Urothelium cell line (cell line): ENCODE measurements around the gene FAM78B.

ENCODE experiments used
- DNase-seq: peaks from one replicate; pipeline ENCODE4 v3.0.0; 2011; ENCODE audit warnings: low spot score, mixed read lengths
- FAIRE-seq: peaks from 2 replicates; lab custom pipeline; 2011; peaks lifted over from hg19 to GRCh38; lab: Jason Lieb, UNC

The FAM78B gene

DNA sequence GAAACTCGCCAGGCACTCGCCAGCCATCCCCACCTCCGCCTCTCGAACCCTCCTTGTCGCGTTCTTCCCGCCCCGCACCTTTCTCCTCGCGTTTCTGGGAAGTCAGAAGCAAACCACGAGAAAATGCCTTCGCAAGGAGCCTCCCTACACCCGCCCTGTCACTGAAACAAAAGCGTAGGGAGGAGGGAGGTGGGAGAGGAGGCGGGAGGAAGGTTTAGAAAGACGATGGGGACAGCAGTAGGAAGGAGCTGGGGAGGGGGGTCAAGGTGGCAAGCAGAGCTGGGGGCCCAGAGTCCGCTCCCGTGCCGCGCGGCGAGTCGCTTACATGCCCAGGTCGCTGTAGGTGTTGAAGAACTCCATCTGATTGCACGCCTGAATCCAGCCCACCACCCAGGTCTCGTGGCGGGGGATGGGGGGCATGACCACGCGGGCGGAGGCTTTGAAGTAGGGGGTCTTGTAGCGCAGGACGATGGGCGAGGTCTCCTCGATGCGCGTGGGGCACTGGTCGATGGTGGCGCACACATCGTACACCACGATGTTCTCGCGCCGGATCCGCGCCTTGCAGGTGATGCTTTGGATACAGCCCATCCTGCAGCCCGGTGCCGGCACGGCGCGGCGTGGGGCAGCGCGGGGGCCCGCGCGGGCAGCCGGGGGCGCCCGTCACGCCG is 1.0 kb downstream of the FAM78B start:
- DNase-seq = peak; percentile 34
- peak; percentile 69 for FAIRE-seq

DNA sequence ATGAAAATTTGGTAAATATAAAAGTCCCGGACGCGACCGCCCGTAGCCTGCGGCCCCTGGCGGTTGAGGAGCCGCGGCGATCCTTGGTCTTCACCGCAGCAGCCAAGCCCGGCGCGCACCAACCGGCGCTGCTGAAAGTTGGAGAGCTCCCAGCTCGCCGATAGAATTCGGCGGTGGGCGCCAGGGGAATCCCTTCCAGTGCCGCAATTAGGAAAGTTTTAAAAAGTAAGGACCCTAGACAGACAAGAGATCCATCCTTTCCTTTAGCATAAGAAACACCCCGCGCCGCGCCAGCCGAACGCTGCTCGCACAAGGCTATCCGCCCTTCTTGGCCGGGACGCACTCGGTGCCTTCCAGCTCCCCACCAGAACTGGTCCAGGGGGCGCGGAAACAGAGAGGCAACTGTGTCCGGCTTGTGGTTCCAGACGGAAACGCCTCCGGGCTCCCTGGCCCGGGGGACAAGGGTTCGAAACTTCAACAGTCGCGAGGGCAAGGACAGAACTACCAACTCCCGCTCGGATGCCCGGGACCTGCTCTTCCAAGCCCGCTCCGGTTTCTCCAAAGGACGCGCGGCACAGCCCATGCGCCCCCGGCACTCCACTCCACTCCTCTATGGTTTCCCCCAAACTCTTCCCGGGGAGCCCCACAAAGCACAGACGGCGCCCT is 1.7 kb downstream of the FAM78B start:
- no peak for FAIRE-seq
- peak; percentile 26 for DNase-seq

DNA sequence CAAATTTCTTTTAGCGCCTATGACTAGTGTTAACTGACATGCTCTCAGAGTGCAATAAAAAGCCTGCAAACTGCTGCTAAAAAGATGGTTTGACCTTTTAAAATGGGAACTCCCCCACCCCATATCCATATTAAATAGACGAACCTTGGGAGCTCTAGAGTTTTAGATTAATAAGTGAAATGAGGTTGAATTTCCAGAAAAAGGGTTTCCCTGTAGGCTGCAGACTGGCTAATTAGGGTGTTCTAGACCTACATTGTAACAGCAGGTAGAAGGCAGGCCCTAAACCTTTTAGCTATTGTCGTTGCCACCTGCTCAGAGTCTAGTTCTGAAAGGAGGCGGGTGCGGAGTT is 2.2 kb downstream of the FAM78B start:
- no peak for DNase-seq
- no peak for FAIRE-seq

DNA sequence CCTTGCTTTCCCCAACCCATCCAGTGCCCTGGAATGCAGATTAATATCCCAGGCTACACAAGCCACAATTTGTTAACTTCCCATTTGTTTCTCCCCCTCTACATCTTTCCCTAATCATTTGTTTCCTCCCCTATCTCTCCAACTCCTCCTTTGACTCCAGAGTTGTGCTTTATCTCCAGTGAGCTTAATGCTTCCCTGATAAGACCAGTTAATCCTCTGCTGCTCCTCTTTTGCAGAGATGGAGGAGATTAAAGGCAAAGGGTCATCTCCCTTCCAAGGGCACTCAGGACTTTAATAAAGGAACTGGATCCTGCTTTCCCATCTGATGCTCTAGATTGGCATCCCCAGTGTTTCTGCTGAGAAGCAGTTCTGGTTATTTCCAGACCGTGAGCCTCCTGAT is 7.1 kb downstream of the FAM78B start:
- DNase-seq = no peak
- no peak for FAIRE-seq

DNA sequence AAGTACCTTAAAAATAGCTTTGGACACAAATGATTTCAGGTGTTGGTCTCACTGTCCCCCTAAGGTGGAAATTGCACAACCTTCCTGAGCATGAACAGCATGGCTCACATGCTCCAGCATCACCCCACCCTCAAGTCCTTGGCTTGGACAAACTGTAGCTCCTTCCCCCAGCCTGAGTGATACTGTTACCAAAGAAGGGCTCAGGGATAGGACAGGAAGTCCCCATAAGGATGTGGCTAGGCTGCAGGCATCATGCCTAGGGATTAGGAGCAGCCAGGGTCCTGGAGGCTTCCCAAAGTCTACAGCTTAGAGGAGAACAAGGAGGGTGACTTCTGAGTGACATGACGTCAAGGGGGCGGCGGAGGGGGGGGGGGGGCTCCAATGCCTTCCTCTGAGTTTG is 10.1 kb downstream of the FAM78B start:
- no peak for FAIRE-seq
- no peak for DNase-seq

DNA sequence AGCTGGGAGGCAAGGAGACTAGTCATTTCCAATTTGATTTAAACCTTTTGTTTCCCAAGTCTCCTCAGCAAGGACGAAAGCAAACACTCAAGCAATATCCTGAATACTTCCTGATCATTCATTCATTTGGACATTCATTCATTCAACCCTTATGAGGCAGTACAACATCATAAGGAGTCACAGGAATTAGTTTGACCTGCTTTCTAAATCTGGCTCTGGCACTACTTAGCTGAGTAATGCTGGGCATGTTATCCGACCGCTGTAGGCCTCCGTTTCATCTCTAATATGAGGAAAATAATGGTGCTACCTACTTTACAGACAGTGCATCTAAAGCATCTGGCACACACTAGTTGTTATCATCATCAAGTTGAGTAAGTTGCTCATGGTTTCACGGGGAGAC is 11.7 kb downstream of the FAM78B start:
- no peak for DNase-seq
- FAIRE-seq = no peak

DNA sequence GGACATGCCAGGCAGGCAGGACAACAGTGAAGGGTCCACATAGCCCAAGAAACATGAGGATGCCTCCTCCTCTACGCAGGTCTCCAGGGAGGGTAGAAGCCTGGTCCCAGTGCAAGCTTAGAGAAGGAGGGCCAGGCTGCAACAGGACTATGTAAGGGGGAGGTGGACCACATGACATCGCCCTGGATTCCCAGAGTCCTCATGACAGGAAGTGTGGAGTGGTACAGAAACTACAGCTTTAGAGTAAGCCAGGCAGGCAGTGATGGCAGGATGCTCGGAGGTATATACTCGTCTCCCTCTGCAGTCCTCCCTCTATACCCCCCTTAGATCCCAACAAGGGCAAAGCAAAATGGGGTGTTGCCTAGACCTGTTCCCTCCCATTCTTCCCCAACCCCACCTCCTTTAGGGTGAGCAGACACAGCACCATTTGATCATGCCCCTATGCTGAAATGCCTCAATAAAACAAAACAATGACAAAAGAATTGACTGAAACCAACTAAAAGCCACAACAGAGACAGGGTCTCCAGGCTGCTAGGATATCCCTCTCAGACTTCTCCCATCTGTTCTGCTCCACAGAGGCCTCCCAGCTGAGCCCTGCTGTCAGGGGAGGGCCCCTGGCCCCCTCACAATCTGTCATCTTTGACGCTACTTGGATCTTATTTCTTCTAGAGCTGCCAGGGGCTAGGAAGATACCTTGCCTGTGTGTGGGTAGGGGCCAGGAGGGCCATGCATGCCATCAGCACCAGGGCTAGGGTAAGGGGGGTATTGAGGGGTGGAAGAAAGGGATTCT is 13.1 kb downstream of the FAM78B start:
- no peak for FAIRE-seq
- no peak for DNase-seq

DNA sequence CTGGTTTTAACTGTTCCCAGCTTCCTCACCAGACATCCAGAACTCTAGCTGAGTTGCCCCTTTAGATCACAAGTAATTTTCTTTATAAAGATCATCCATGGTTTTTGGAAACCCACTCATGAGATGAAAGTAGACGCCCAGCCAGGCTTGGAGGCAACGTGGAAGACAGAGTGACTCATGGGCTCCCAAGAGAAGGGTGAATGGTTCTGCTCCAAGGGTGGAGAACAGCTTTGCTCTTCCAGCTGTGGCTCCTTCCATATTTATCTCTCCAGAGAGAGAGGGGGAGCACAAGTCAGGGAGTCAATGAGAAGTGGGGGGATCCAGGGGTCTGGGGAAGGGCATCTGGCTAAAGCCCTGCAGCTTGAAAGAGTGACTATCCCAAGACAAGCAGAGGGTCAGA is 13.8 kb downstream of the FAM78B start:
- FAIRE-seq (no peak), DNase-seq (no peak)

DNA sequence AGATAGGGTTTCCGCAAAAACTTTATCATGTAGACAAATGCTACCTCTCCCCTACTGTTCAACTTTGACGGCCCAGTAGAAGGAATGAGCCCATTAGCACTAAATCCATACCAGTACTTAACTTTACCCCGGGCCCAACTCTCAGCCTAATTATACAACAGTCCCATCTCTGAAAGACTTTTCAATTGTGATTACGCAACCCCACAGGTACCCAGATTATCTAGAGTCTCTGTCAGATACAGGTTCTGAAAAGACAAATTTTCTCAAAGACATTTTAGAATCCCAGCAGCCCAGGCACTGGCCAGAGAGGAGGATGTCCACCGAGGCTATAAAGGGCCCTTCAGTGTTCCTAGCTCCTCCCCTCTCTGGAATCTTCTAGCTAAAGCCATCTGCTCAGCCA is 15.0 kb downstream of the FAM78B start:
- DNase-seq (no peak), FAIRE-seq (no peak)

DNA sequence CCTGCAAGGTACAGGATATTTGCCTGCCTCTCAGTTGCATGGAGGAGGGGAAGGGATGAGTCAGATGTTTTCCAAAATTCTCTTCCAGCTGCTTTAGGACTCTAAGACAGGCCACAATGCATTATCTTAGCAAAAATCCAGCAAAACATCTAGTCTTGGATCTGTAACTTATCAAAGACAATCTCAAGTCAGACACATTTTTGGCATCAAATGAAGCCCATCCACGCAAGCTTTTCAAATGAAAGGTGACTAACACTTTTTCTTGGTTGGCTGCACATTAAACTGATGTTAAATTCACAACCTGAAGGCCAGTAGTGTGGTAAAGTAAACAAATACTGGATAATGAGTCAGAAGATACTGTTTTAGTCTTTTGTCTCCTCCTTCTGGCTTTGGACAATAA is 21.3 kb downstream of the FAM78B start:
- no peak for FAIRE-seq
- DNase-seq = peak; percentile 30

DNA sequence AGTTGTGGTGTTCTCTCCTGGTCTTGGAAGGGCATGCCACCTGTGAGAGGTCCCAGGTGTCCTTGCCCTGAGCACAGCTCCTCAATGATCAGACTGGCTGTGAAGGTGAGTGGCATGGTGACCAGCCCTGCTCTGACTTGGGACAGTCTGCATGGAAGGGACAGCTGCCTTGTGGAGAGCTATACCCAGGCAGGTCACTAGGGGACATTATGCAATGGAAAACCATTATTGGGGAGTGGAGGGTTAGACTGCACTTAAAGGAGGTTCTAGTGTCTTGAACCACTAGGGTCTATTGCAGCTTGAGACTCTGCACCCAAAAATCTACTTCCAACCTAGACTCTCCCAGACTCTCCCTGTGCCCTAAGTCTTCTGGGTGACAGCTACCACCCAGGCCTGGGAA is 24.8 kb downstream of the FAM78B start:
- FAIRE-seq (no peak), DNase-seq (no peak)

DNA sequence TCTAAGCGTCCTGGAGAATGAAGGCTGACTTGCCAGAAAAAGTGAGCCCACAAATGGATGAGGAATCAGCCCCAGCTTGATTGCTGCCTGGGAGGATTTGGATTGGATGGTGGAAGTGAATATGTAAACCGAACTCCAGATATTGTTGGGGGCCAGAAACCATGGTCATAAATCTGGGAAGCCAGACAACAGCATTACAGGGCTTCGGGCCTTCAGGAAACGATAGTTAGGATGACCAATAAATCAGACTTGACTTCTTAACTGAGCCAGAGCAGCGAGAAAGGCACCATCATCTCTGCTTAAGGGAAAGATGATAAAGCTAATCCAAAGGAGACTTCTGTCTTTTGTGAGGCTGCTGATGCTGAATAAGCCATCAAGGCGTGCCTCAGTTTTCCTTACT is 26.6 kb downstream of the FAM78B start:
- FAIRE-seq (no peak), DNase-seq (no peak)

DNA sequence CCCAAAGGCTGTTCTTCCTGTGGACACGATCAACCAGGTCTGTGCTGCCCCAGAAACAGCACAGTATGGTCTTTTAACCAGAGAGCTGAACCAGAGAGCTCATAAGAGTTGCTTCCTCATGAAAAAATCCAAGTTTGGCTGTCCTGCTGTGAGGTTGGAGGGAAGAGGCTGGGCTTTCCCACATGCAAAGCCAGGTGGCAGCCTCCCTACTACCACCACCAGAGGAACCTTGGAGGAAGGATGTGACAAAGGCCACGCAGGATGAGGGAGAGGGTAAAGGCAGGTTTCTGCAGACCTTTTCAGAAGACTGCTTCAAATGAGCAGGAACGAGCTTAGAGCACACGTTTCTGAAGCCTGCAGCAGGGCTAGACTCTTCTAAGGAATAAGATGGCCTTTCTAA is 27.1 kb downstream of the FAM78B start:
- FAIRE-seq (no peak), DNase-seq (no peak)

DNA sequence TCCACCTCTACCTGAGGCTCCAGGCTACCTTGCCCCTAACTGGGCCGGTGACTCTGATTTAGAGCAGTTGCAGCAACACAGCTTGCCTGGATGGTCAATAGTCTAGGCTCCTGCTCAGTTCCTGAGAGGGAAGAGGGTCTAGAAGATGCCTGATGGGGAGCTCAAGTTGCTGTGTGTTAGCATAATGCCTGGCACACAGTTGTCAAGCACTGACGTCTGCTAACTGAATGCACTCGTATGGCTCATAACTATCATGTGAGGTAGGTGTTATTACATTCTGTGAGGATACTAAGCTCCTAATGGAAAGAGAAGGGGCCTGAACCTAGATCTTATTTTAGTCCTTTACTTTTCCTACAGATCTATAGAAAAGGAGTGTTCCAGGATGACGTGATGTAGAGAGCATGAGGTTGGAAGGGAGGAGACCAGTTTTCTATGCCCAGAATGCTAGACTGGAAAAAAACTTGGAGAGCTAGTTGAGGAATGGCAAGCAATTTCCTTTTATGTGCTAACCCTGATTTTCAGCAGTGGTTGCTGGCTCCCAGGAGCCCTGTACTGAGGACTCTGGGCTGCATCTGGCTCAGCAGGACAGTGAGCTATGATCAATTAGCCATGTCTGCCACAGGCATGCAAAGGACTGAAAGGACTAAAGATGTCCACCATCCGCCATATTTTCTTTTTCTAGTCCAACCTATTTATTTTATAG is 30.0 kb downstream of the FAM78B start:
- FAIRE-seq = no peak
- no peak for DNase-seq

DNA sequence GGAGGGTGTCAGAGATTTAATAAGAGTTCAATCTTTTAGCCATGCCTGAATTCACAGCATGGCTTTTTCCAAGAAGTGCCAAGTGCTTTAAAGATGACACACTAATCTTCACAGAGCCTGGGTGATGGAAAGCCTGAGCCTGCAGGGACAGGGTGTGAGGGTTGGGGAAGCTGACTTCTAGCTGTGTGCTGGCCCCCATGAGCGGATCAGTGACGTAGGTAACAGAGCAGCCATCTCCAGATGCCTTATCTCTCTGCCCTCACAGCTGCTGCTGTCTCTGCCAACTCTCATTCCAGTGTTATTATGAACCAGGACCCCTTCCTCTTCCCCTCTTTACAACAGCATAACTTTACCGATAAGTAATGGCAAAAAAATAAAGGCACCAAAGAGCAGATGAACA is 30.6 kb downstream of the FAM78B start:
- FAIRE-seq (no peak), DNase-seq (no peak)

DNA sequence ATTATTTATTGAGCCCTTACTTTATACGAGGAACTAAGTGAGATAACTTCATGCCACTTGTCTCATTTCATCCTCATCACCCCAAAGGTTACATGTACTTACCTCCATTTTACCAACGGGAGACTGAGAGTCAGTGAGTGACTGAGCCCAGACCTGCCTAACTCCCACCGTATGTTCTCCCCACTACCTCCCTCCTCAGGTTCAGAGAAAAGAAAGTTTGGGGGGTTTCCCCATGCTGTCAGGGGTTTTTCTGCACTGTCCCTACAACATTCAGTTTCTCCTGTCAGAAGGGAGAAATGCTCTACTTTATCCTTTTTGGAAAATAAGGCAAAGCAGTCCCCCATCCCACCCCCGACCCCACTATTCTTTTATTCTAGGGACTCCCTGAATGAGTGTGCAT is 32.9 kb downstream of the FAM78B start:
- DNase-seq (no peak), FAIRE-seq (no peak)

DNA sequence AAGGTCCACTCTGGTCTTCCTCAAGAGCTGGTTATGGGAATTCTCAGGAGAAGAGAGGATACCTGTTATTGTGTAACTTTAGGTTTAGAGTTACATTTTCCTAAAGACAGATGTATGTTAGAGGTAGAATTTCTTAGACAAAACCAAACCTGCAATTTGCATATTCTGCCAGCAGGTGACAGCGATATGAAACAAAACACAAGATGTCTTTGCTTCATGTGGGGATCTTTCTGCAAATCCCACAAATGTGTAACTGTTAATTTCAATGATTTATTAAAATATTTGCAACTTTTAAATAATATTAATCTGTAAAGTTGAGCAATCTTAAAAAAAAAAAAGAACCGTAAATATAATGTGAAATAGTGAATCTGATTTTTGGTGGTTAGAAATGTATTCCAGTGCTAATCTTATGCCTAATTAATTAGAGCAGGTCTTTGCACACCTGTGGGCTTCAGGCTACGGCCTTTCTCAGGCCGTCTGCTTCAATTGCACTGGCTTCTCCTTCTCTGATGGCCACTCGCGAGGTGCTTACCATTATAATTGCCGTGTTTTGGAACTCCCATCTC is 33.4 kb downstream of the FAM78B start:
- DNase-seq = no peak
- FAIRE-seq = no peak

DNA sequence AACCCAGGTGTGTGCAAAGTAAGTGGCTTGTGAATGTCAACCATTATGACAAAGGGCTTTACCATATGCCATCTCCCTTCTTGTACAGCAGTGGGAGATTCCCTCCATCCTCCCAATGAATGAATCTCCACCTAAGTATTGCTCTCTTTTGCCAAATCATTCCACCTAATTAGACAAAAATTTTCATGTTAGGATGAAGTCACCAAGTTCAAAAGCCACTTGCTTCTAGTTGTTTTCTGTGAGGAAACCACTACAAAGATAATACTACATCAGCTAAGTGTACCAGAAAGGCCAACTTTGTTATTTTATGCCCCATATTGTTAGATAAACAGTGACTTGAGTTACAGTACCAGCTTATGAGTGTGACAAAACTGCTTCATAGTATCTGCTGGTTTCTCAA is 34.3 kb downstream of the FAM78B start:
- FAIRE-seq (no peak), DNase-seq (no peak)

DNA sequence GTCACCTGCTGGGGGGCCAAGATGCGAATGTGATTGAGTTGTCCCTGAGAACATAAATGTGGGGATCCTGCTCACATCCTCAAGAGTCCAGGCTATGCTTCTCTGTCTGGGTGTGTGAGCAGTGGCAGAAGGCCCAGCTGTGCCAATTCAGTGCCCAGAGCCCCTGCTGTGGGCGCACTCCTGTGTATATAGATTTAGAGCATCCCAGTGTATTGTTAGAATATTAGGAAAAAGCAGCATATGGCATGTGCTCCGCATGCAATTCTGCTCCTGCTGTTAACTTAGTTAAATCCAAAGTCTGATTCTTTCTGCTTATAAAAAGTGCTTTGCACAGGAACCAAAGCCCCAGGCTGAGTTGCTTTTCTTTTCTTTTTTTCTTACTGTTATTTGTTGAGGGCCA is 37.8 kb downstream of the FAM78B start:
- DNase-seq = no peak

DNA sequence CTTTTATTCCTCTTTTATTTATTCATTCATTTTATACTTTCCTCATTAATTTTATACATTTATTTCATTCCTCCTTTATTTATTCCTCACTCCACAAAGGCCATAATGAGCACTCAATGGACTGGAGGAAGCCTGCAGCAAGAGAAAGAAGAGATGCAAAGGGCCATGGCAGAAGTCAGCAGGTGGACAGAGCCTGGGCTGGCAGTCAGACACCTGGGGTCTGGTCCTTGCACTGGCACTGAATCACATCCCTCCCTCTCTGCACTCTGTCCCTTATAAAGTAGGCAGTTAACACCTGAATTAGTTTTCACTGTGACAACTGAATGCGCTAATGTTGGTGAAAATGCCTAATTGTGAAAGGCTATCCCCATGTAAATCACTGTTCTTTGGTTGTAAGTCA is 38.6 kb downstream of the FAM78B start:
- FAIRE-seq = no peak
- DNase-seq = no peak

More for the DNA sequence above, 37.8 kb downstream of the FAM78B start:
- FAIRE-seq = no peak

DNA sequence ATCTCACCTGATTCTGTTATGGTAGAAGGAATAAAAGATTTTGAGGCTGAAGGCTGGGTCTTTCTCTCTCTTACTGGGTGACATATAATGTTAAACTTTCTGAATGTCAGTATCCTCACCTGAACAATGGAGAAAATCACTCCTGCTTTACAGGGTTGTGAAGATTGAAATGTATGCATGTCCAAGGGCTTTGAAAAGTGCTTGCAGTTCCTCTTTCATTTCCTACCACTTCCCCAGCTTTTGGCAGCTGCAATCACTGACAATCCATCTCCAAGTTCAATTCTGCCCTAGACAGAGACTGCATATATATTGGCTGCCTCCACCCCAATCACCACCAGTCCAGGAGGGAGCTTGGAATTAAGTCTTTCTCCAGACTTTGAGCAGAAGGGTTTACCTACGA is 39.8 kb downstream of the FAM78B start:
- no peak for FAIRE-seq
- no peak for DNase-seq
